ENCODE measurements around the gene IGF2BP3.
"Not testable (repeated sequence)": the region's sequence is repeated elsewhere in the genome, so short reads cannot be mapped to it uniquely, and the experiment has no call there.

IGF2BP3 gene

GRCh38 chr7:23343102-23343501, 127.2 kb downstream of the IGF2BP3 start:
- FAIRE-seq = no peak
- no peak for DNase-seq (ENCODE audit: low spot score)

- FAIRE-seq = no peak
Observed at GRCh38 chr7:23341846-23342598, 128.3 kb downstream of the IGF2BP3 start.

GRCh38 chr7:23338863-23339262, 131.4 kb downstream of the IGF2BP3 start:
- FAIRE-seq (no peak), DNase-seq (ENCODE audit: low spot score) (no peak)

More at GRCh38 chr7:23341846-23342598, 128.3 kb downstream of the IGF2BP3 start:
- DNase-seq (ENCODE audit: low spot score) = no peak

GRCh38 chr7:23338439-23338838, 131.9 kb downstream of the IGF2BP3 start:
- DNase-seq (ENCODE audit: low spot score) = no peak
- FAIRE-seq = no peak

GRCh38 chr7:23337374-23337773, 132.9 kb downstream of the IGF2BP3 start:
- FAIRE-seq = no peak

DNA sequence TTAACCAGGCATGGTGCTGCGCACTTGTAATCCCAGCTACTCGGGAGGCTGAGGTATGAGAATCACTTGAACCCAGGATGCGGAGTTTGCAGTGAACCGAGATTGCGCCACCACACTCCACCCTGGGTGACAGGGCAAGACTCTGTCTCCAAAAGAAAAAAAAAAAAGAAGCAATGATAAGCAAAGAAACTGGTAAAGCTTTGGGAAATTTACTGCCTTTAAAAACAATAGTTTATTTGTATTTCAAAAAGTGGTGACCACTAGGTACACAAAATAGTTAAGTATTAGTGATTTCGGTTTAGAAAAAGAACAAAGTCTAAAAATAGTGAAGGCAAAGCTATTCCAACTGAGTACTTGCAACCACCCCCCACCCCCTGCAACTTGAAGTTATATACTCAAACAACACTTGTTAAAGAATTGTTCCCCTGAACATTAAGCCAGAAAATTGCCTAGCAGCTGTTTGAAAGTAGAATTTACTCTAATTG, 133.4 kb downstream of the IGF2BP3 start:
- DNase-seq (ENCODE audit: low spot score) (no peak), FAIRE-seq (no peak)

More at GRCh38 chr7:23337374-23337773, 132.9 kb downstream of the IGF2BP3 start:
- no peak for DNase-seq (ENCODE audit: low spot score)

- no peak for FAIRE-seq
- DNase-seq (ENCODE audit: low spot score) = no peak
Observed at GRCh38 chr7:23336086-23336485, 134.2 kb downstream of the IGF2BP3 start.

DNA sequence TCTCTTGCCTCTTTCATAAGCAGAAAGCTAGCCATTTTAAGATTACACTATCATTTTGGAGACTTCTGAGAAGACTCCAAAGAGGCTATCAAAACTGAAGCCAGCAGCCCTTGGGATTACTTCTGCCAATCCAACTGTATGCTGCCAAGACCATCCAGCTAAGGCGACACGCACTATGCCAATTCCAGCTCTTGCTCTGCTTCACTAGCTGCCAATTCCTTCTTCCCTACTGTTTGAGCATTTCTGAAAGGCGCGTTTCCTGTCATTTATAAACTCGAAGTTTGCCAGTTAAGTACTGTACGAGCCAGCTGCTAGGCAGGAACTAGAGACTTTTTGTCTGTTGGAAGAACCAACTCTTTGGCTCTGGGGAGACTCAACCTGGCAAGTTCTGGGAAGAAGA, 134.7 kb downstream of the IGF2BP3 start:
- DNase-seq (ENCODE audit: low spot score) = no peak
- no peak for FAIRE-seq

GRCh38 chr7:23335136-23335535, 135.2 kb downstream of the IGF2BP3 start:
- FAIRE-seq (no peak), DNase-seq (ENCODE audit: low spot score) (no peak)

GRCh38 chr7:23334482-23335056, 135.7 kb downstream of the IGF2BP3 start:
- FAIRE-seq = no peak
- DNase-seq (ENCODE audit: low spot score) = peak; percentile 83

GRCh38 chr7:23333671-23334246, 136.5 kb downstream of the IGF2BP3 start:
- DNase-seq (ENCODE audit: low spot score) (peak; percentile 72), FAIRE-seq (no peak)

DNA sequence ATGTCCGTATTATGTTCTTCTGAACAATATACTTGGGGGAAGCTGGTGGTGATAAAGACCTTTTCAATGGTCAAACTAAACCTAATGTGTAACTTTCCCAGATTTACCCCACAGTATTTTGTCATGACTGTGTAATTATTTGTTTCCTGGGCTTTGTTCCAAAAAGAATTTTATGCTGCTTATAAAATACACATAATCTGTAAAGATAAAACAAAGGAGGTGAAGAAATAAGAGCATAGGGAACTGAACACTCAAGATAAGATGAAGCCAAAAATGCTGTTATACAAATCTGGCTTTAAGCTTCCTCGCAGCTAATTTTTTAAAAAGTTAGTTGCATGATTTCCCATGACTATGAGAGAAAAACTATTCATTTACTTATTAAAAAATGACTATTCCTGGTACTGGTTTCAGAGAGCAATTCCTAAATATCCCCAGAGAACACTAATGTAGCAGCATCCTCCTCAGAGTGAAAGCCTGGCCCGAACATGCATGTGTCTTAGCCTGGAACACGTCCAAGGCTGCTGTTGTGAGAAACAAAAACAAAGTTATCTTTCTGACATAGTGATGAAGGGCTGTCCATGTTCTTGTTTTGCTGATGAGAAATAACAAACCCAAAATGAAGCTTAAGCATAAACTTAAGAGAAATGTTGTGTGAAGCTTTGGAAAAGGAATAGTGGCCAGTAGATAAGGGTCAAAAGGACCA, 137.2 kb downstream of the IGF2BP3 start:
- DNase-seq (ENCODE audit: low spot score) (no peak), FAIRE-seq (no peak)

GRCh38 chr7:23332193-23332592, 138.1 kb downstream of the IGF2BP3 start:
- DNase-seq (ENCODE audit: low spot score) (no peak), FAIRE-seq (no peak)

- DNase-seq (ENCODE audit: low spot score) = no peak
- FAIRE-seq = no peak
Observed at GRCh38 chr7:23331132-23331531, 139.2 kb downstream of the IGF2BP3 start.

DNA sequence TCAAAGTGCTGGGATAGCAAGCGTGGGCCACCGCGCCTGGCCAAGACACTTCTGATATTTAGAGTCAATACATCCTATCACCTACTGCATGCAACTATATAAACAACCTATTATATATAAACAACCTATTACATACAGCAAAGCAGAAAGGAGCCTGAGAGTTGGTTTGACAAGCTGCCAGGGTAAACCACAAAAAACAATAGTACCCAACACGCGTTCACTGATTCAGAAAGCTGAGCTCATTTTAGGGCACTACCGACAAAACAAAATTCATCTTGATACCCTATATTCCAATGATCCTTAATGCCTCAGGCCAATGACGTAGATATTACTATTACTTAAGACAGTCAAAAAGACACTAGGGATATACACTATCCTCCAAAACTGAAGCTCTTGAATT, 154.9 kb downstream of the IGF2BP3 start:
- DNase-seq (ENCODE audit: low spot score) (no peak), FAIRE-seq (no peak)

GRCh38 chr7:23312141-23312540, 158.2 kb downstream of the IGF2BP3 start:
- FAIRE-seq; DNase-seq (ENCODE audit: low spot score): not testable (repeated sequence)

DNA sequence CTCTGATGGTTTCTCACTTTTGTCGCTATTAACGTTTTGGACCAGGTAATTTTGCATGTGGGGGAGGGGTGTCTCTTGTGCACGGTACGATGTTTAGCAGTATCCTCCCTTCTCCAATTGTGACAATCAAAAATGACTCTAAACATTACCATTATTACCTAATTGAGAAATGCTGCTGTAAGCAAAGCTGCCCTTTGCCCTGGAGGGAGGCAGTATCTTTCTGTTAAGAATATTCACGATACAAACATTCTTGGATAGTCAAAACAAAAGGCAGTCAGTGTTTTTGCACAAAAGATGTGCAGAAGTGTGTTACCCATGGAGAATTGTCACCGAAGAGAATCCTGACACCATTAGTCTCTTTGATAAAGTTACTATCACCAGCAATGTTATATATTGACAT, 161.5 kb downstream of the IGF2BP3 start:
- no peak for DNase-seq (ENCODE audit: low spot score)
- FAIRE-seq = no peak

GRCh38 chr7:23306936-23307521, 163.3 kb downstream of the IGF2BP3 start:
- FAIRE-seq = no peak
- DNase-seq (ENCODE audit: low spot score) = no peak

- no peak for DNase-seq (ENCODE audit: low spot score)
Observed at GRCh38 chr7:23299770-23300300, 170.5 kb downstream of the IGF2BP3 start.

DNA sequence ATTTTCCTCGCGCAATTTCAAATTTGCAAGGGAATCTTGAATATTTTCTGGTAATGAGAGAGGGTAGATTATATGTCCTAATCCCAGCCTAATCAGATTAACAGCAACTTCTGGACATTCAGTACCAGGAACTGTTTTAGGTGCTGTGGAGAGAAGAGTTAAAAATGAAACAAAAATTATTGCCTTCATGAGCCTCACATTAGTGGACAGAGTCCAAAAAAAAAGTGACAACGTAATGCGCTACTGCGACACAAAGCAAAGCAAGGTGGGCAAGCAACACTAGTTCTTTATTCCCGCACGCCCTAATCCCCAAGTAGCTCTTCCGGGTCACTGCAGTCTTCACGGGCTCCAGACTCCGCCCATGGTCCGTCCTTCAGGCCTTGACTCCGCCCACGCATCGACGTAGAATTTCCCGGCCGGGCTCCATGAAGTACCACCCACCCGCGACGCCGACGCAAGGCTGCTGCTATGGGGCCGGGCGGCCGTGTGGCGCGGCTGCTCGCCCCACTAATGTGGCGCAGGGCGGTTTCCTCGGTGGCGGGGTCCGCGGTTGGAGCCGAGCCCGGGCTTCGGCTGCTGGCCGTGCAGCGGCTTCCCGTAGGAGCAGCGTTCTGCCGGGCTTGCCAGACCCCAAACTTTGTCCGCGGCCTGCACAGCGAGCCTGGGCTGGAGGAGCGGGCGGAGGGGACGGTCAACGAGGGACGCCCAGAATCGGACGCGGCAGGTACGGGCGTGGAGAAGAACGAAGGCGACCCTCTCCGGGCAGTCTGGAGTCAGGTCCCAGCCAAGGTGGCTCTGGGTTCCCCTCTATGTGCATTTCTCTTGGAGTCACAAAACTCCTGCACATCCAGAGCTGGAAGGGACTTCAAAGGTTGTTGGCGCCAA, 171.2 kb downstream of the IGF2BP3 start, which contains the start of gene MALSU1:
Gene MALSU1 (plus strand): TSS at position 455 of the 885 bp plus-strand sequence. CDS start 14 bp downstream, at position 469.
- no peak for FAIRE-seq
- DNase-seq (ENCODE audit: low spot score) = peak; percentile 96

More at GRCh38 chr7:23299770-23300300, 170.5 kb downstream of the IGF2BP3 start:
- no peak for FAIRE-seq

Measured in urothelium cell line (cell line).